NCI-H1930 (cell line): ENCODE results near the gene CD300LF.

ENCODE experiments used
- DNase-seq, 2 experiments: peaks; one replicate each; lab custom pipeline; 2025; lab: John Stamatoyannopoulos, UW

CD300LF gene

GRCh38 chr17:74686761-74687160, 26.0 kb downstream of the CD300LF start:
- no peak for DNase-seq

GRCh38 chr17:74682471-74683190, 30.1 kb downstream of the CD300LF start:
- DNase-seq: no peak

- no peak for DNase-seq
Measured at GRCh38 chr17:74682028-74682427, 30.7 kb downstream of the CD300LF start.

GRCh38 chr17:74680941-74681340, 31.8 kb downstream of the CD300LF start:
- no peak for DNase-seq

- DNase-seq: no peak
Measured at GRCh38 chr17:74680213-74680612, 32.5 kb downstream of the CD300LF start.

GRCh38 chr17:74679374-74679773, 33.3 kb downstream of the CD300LF start:
- DNase-seq: no peak

- no peak for DNase-seq
Measured at GRCh38 chr17:74678541-74678940, 34.2 kb downstream of the CD300LF start.

GRCh38 chr17:74677558-74678466, 34.9 kb downstream of the CD300LF start:
- DNase-seq: no peak

- DNase-seq: peak in 1 of 2 experiments; percentile 26
Measured at GRCh38 chr17:74671031-74671771, 41.5 kb downstream of the CD300LF start.

- no peak for DNase-seq
Measured at GRCh38 chr17:74670329-74670728, 42.4 kb downstream of the CD300LF start.

GRCh38 chr17:74663561-74663960, 49.2 kb downstream of the CD300LF start:
- no peak for DNase-seq

GRCh38 chr17:74659889-74660288, 52.8 kb downstream of the CD300LF start:
- DNase-seq: no peak

GRCh38 chr17:74658620-74659019, 54.1 kb downstream of the CD300LF start:
- DNase-seq: no peak

GRCh38 chr17:74654742-74655141, 58.0 kb downstream of the CD300LF start:
- DNase-seq: no peak

- DNase-seq: no peak
Measured at GRCh38 chr17:74652020-74652419, 60.7 kb downstream of the CD300LF start.

GRCh38 chr17:74649909-74650308, 62.8 kb downstream of the CD300LF start:
- no peak for DNase-seq

GRCh38 chr17:74647871-74648672, 64.7 kb downstream of the CD300LF start:
- no peak for DNase-seq

GRCh38 chr17:74646231-74646630, 66.5 kb downstream of the CD300LF start:
- peak in 1 of 2 experiments; percentile 62 for DNase-seq

- no peak for DNase-seq
Measured at GRCh38 chr17:74645010-74645409, 67.7 kb downstream of the CD300LF start.

- no peak for DNase-seq
Measured at GRCh38 chr17:74644419-74644818, 68.3 kb downstream of the CD300LF start.
